Measurements from ENCODE around the gene EVL.

The EVL gene

GRCh38 chr14:100160534-100160916, 95.3 kb downstream of the EVL start:
- no peak for DNase-seq (ENCODE audit: low read depth in 1 of 2, low spot score in 1 of 2)
- no peak overlapping the region for H3K4me3 ChIP-seq (replicated peaks; ENCODE audit: insufficient read depth, low read length)
- H3K27ac ChIP-seq (replicated peaks), result no peak overlapping the region
- TF ChIP-seq CTCF (IDR thresholded peaks at IDR 0.05; ENCODE audit: insufficient read depth, low read length) (no peak), GABPA (IDR thresholded peaks at IDR 0.05; ENCODE audit: low read depth) (no peak), POLR2AphosphoS5 (IDR thresholded peaks at IDR 0.05; ENCODE audit: low read depth) (no peak), SPI1 (IDR thresholded peaks at IDR 0.05; ENCODE audit: borderline replicate concordance, low read depth) (no peak), REST (IDR thresholded peaks at IDR 0.05; ENCODE audit: insufficient replicate concordance, low read depth) (no peak)
- peaks cover 14% of the 10 kb centered on the region for H3K27me3 ChIP-seq (ENCODE audit: insufficient read depth, poor library complexity, severe bottlenecking)

GRCh38 chr14:100165376-100165775, 100.2 kb downstream of the EVL start:
- TF ChIP-seq SPI1 (IDR thresholded peaks at IDR 0.05; ENCODE audit: borderline replicate concordance, low read depth) (no peak), POLR2AphosphoS5 (IDR thresholded peaks at IDR 0.05; ENCODE audit: low read depth) (no peak), GABPA (IDR thresholded peaks at IDR 0.05; ENCODE audit: low read depth) (no peak), CTCF (IDR thresholded peaks at IDR 0.05; ENCODE audit: insufficient read depth, low read length) (no peak)
- no peak for DNase-seq (ENCODE audit: low read depth in 1 of 2, low spot score in 1 of 2)
- Histone ChIP-seq H3K4me3 (replicated peaks; ENCODE audit: insufficient read depth, low read length) (no peak overlapping the region), H3K27me3 (ENCODE audit: insufficient read depth, poor library complexity, severe bottlenecking) (peaks cover 1% of the 10 kb centered on the region), H3K27ac (replicated peaks) (no peak overlapping the region)

- Histone ChIP-seq H3K27ac (replicated peaks) (no peak overlapping the region), H3K27me3 (ENCODE audit: insufficient read depth, poor library complexity, severe bottlenecking) (no peaks in the 10 kb centered on the region), H3K4me3 (replicated peaks; ENCODE audit: insufficient read depth, low read length) (no peak overlapping the region)
- TF ChIP-seq POLR2AphosphoS5 (IDR thresholded peaks at IDR 0.05; ENCODE audit: low read depth) (no peak), SPI1 (IDR thresholded peaks at IDR 0.05; ENCODE audit: borderline replicate concordance, low read depth) (no peak), CTCF (IDR thresholded peaks at IDR 0.05; ENCODE audit: insufficient read depth, low read length) (no peak), GABPA (IDR thresholded peaks at IDR 0.05; ENCODE audit: low read depth) (no peak), REST (IDR thresholded peaks at IDR 0.05; ENCODE audit: insufficient replicate concordance, low read depth) (no peak)
- DNase-seq (ENCODE audit: low read depth in 1 of 2, low spot score in 1 of 2), result no peak
Measured at GRCh38 chr14:100165831-100166440, 100.7 kb downstream of the EVL start.

- no peak overlapping the region for H3K27ac ChIP-seq (replicated peaks)
- no peak overlapping the region for H3K4me3 ChIP-seq (replicated peaks; ENCODE audit: insufficient read depth, low read length)
- DNase-seq (ENCODE audit: low read depth in 1 of 2, low spot score in 1 of 2), result peak in 1 of 2 experiments; percentile 78
- TF ChIP-seq POLR2AphosphoS5 (IDR thresholded peaks at IDR 0.05; ENCODE audit: low read depth) (no peak), SPI1 (IDR thresholded peaks at IDR 0.05; ENCODE audit: borderline replicate concordance, low read depth) (peak; percentile 89), REST (IDR thresholded peaks at IDR 0.05; ENCODE audit: insufficient replicate concordance, low read depth) (no peak)
- no peaks in the 10 kb centered on the region for H3K27me3 ChIP-seq (ENCODE audit: insufficient read depth, poor library complexity, severe bottlenecking)
Measured at GRCh38 chr14:100168506-100168905, 103.3 kb downstream of the EVL start.

Measured in HL-60 (cell line).